Activated CD4-positive, alpha-beta memory T cell treated with anti-CD3 and anti-CD28 coated beads, Interleukin-2, amount 10 ng/mL, durations not matched to agents 7 days and 5 days (primary cell): ENCODE measurements around the gene PREX1. TPM values are rescaled to one million over a fixed set of nuclear protein-coding genes. Genes with fewer than 3 reads are reported as not detected.

Source experiments
- CTCF ChIA-PET: fragments of 350-600 bp; sonication (Branson Sonifier 250); formaldehyde crosslinking; loops from one replicate; lab custom pipeline; 2021; ENCODE audit warnings: antibody characterized with exemption, inconsistent platforms; lab: Charles Lee
- POLR2A ChIA-PET: fragments of 350-600 bp; sonication (Branson Sonifier 250); formaldehyde crosslinking; loops from one replicate; lab custom pipeline; 2021; ENCODE audit warnings: antibody characterized with exemption; lab: Charles Lee
- DNase-seq: peaks from one replicate; pipeline ENCODE4 v3.0.0-alpha.2; 2020
- H3K27ac Mint-ChIP-seq: one replicate; pipeline ENCODE4 v1.8.0; 2021; ENCODE audit warnings: mild to moderate bottlenecking, mixed read lengths
- H3K27me3 Mint-ChIP-seq: one replicate; pipeline ENCODE4 v1.8.0; 2021; ENCODE audit warnings: mixed read lengths
- H3K36me3 Mint-ChIP-seq: one replicate; pipeline ENCODE4 v1.8.0; 2021; ENCODE audit warnings: low read depth, mixed read lengths
- H3K4me1 Mint-ChIP-seq: one replicate; pipeline ENCODE4 v1.8.0; 2021; ENCODE audit warnings: mixed read lengths
- H3K4me3 Mint-ChIP-seq: one replicate; pipeline ENCODE4 v1.8.0; 2021; ENCODE audit warnings: mild to moderate bottlenecking, mixed read lengths
- H3K9me3 Mint-ChIP-seq: one replicate; pipeline ENCODE4 v1.8.0; 2021; ENCODE audit warnings: mixed read lengths
- total RNA-seq, 2 experiments: library from RNA; stranded (reverse); gene quantifications; one replicate each; pipeline ENCODE4 v1.2.3, GENCODE V29; 2021

The PREX1 gene
- total RNA-seq, 2 experiments from 2014 or later, result 158 to 160 TPM

DNA sequence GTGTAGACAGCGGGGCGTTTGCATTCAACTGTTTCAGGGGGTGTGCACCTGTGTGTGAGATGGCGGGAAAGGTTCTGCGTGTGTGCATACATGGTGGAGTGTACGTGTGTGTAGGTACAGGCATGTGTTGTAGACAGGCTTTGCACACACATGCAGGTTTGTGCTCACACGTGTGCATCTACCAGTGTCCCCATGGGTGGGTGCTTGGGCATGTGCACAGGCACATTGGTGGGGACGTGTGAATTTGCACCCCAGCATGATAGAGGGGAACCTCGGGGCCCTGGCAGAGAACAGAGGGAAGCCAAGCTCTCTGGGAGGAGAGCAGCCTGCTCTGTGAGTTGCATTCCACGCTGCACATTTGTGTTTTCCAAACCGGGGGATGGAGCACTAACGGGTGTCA is 250.2 kb downstream of the PREX1 start:
- ChIA-PET POLR2A (no interaction called here), CTCF (no interaction called here)
- H3K27ac Mint-ChIP-seq, result no peak overlapping the region
- no peaks in the 10 kb centered on the region for H3K9me3 Mint-ChIP-seq
- H3K4me3 Mint-ChIP-seq, result no peak overlapping the region
- no peak for DNase-seq
- no peaks in the 10 kb centered on the region for H3K4me1 Mint-ChIP-seq
- H3K36me3 Mint-ChIP-seq, result no peaks in the 10 kb centered on the region
- peaks cover 6% of the 10 kb centered on the region for H3K27me3 Mint-ChIP-seq

- no peak overlapping the region for H3K4me3 Mint-ChIP-seq
- CTCF ChIA-PET, result no interaction called here
- no peaks in the 10 kb centered on the region for H3K4me1 Mint-ChIP-seq
- peaks cover 6% of the 10 kb centered on the region for H3K27me3 Mint-ChIP-seq
- no peak for DNase-seq
- POLR2A ChIA-PET, result no interaction called here
- H3K36me3 Mint-ChIP-seq, result no peaks in the 10 kb centered on the region
- H3K27ac Mint-ChIP-seq, result no peak overlapping the region
- no peaks in the 10 kb centered on the region for H3K9me3 Mint-ChIP-seq
Observed at GRCh38 chr20:48574383-48574782, 253.4 kb downstream of the PREX1 start.

Other genes with a start within 250 kb of the PREX1 start
- 10 to 100 TPM; 18.1 to 20.7 TPM for gene ARFGEF2, start 93.7 kb upstream of the PREX1 start, total RNA-seq
- gene CSE1L, start 218.3 kb upstream of the PREX1 start, total RNA-seq, result 10 to 100 TPM; 65.6 to 67.8 TPM